ENCODE measurements around the gene RMDN3.

- TF ChIP-seq POLR2A (IDR thresholded peaks at IDR 0.05; ENCODE audit: low read length) = no peak
- TF ChIP-seq GATA1 (IDR thresholded peaks at IDR 0.05; ENCODE audit: low read depth, low read length) = no peak
Measured at GRCh38 chr15:40796041-40796440, 41.0 kb upstream of the RMDN3 start.

Data from erythroblast (primary cell).